Ovary (tissue), 3 donors: ENCODE data around the gene GPX4.

ENCODE experiments used
- CTCF ChIP-seq, 3 donors: fragments of 450-650 bp in 2 of 3; fragments of 200-600 bp in 1 of 3; IDR thresholded peaks; one replicate each; pipeline versions ENCODE4 v1.5.1 to v1.8.0; 2016 to 2022; ENCODE audit warnings: antibody characterized with exemption in 3 of 3, mild to moderate bottlenecking in 1 of 3
- POLR2A ChIP-seq: fragments of 450-650 bp; IDR thresholded peaks from one replicate; pipeline ENCODE4 v1.6.1; 2017; ENCODE audit warnings: antibody characterized with exemption, mild to moderate bottlenecking, moderate library complexity
- donor health status: DM: no; HTN: no; CAD: no.

DNA sequence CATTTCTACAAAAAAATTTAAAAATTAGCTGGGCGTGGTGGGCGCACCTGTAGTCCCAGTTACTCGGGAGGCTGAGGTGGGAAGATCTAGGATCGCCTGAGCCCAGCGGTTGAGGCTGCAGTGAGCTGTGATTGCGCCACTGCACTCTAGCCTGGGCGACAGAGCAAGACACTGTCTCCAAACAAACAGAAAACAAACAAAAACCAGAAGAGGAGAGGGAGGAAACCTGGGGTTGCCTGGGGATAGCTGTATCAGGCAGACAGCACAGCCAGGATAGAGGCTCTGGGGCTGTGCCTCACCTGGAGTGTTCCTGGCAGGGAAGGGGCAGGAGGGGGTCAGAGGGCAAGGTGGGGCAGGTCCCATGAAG is 6.0 kb upstream of the GPX4 start:
- TF ChIP-seq POLR2A (no peak), CTCF (IDR thresholded peaks at IDR 0.05) (no peak)
